ENCODE measurements around the gene BAX.

- TF ChIP-seq USF2 (CRISPR knock-in tag; IDR thresholded peaks at IDR 0.05) (no peak), SAFB (IDR thresholded peaks at IDR 0.05; ENCODE audit: borderline replicate concordance, low read depth, low read length) (no peak), CTCF (IDR thresholded peaks at IDR 0.05 in 2 of 3, conservative IDR thresholded peaks at IDR 0.05 in 1 of 3; ENCODE audit: insufficient read depth in 2 of 3, low read depth in 1 of 3, low read length in 3 of 3) (no peak), MAZ (CRISPR knock-in tag; conservative IDR thresholded peaks at IDR 0.05 in 1 of 2, IDR thresholded peaks at IDR 0.05 in 1 of 2) (no peak), SIN3A (IDR thresholded peaks at IDR 0.05; ENCODE audit: borderline replicate concordance in 2 of 2, control insufficient read depth in 1 of 2, low read depth in 2 of 2, low read length in 2 of 2) (no peak; a peak in 1 of 4 replicates), HOMEZ (CRISPR knock-in tag; IDR thresholded peaks at IDR 0.05) (no peak), EZH2 (IDR thresholded peaks at IDR 0.05; ENCODE audit: borderline replicate concordance, low read depth, low read length) (no peak), SMARCC2 (IDR thresholded peaks at IDR 0.05; ENCODE audit: low read depth) (no peak), PHB2 (IDR thresholded peaks at IDR 0.05; ENCODE audit: low read depth) (no peak)
- TF ChIP-seq, protein P1, sequence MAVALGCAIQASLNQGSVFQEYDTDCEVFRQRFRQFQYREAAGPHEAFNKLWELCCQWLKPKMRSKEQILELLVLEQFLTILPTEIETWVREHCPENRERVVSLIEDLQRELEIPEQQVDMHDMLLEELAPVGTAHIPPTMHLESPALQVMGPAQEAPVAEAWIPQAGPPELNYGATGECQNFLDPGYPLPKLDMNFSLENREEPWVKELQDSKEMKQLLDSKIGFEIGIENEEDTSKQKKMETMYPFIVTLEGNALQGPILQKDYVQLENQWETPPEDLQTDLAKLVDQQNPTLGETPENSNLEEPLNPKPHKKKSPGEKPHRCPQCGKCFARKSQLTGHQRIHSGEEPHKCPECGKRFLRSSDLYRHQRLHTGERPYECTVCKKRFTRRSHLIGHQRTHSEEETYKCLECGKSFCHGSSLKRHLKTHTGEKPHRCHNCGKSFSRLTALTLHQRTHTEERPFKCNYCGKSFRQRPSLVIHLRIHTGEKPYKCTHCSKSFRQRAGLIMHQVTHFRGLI (CRISPR knock-in tag; IDR thresholded peaks at IDR 0.05) = no peak
- TF ChIP-seq, protein P2, sequence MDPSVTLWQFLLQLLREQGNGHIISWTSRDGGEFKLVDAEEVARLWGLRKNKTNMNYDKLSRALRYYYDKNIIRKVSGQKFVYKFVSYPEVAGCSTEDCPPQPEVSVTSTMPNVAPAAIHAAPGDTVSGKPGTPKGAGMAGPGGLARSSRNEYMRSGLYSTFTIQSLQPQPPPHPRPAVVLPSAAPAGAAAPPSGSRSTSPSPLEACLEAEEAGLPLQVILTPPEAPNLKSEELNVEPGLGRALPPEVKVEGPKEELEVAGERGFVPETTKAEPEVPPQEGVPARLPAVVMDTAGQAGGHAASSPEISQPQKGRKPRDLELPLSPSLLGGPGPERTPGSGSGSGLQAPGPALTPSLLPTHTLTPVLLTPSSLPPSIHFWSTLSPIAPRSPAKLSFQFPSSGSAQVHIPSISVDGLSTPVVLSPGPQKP (CRISPR knock-in tag; IDR thresholded peaks at IDR 0.05) = no peak
Observed at GRCh38 chr19:48992581-48993174, 38.0 kb downstream of the BAX start.
